DOHH2 (cell line): ENCODE results near the gene DUSP8.

Experiments used
- H3F3A ChIP-seq: fragments of 200-600 bp; sonication (generic), shearing (Covaris generic); 2 replicates; pipeline ENCODE4 v1.6.0; 2016; ENCODE audit warnings: antibody characterized with exemption, mild to moderate bottlenecking; ENCODE audit not compliant: control insufficient read depth, insufficient read depth
- H3K27ac ChIP-seq: fragments of 200-600 bp; sonication (generic); 2 replicates; pipeline ENCODE4 v1.5.1; 2014; ENCODE audit warnings: low read depth, mild to moderate bottlenecking, low read length, moderate library complexity
- H3K27me3 ChIP-seq: fragments of 200-600 bp; sonication (generic); 2 replicates; pipeline ENCODE4 v1.6.1; 2014; ENCODE audit warnings: mild to moderate bottlenecking, low read length, mixed read lengths; ENCODE audit not compliant: control insufficient read depth
- H3K36me3 ChIP-seq: fragments of 200-600 bp; sonication (generic); 2 replicates; pipeline ENCODE4 v1.6.1; 2014; ENCODE audit warnings: mild to moderate bottlenecking, low read length, moderate library complexity, mixed read lengths; ENCODE audit not compliant: control insufficient read depth
- H3K4me1 ChIP-seq: fragments of 200-600 bp; sonication (generic); 2 replicates; pipeline ENCODE4 v1.6.1; 2014; ENCODE audit warnings: mild to moderate bottlenecking, low read length, mixed read lengths; ENCODE audit not compliant: control insufficient read depth
- H3K4me2 ChIP-seq: fragments of 200-600 bp; sonication (generic); 2 replicates; pipeline ENCODE4 v1.6.0; 2014; ENCODE audit warnings: mild to moderate bottlenecking, low read length, moderate library complexity
- H3K4me3 ChIP-seq: fragments of 200-600 bp; sonication (generic); 2 replicates; pipeline ENCODE4 v1.5.1; 2014; ENCODE audit warnings: mild to moderate bottlenecking, low read length, mixed read lengths
- H3K79me2 ChIP-seq: fragments of 200-600 bp; sonication (generic); 2 replicates; pipeline ENCODE4 v1.6.1; 2014; ENCODE audit warnings: mild to moderate bottlenecking, low read length, mixed read lengths; ENCODE audit not compliant: control insufficient read depth
- H3K9me2 ChIP-seq: fragments of 200-600 bp; sonication (generic); replicated peaks from 2 replicates; pipeline ENCODE4 v1.6.1; 2014; ENCODE audit warnings: mild to moderate bottlenecking, low read length, mixed read lengths; ENCODE audit not compliant: control insufficient read depth
- H3K9me3 ChIP-seq: fragments of 200-600 bp; sonication (generic); 2 replicates; pipeline ENCODE4 v1.6.1; 2014; ENCODE audit warnings: antibody characterized with exemption, low read length, mixed read lengths; ENCODE audit not compliant: control insufficient read depth, insufficient read depth
- H4K20me1 ChIP-seq: fragments of 200-600 bp; sonication (generic); 2 replicates; pipeline ENCODE4 v1.6.0; 2014; ENCODE audit warnings: low read depth, mild to moderate bottlenecking, antibody characterized with exemption, low read length, moderate library complexity; ENCODE audit not compliant: control insufficient read depth, insufficient read depth
- EZH2phosphoT487 ChIP-seq: fragments of 200-600 bp; sonication (generic); IDR thresholded peaks from 2 replicates; pipeline ENCODE4 v1.6.1; 2017; ENCODE audit warnings: borderline replicate concordance, mild to moderate bottlenecking, antibody characterized with exemption, low read length, moderate library complexity, mixed read lengths
- TF ChIP-seq, protein P1 (sequence below): fragments of 200-600 bp; sonication (generic); IDR thresholded peaks from one replicate; pipeline ENCODE4 v1.5.1; 2014; ENCODE audit warnings: antibody characterized with exemption, mild to moderate bottlenecking, low read depth, low read length; ENCODE audit not compliant: poor library complexity, severe bottlenecking

DUSP8 gene

GRCh38 chr11:1543606-1544263 is 28.3 kb downstream of the DUSP8 start:
- Histone ChIP-seq H3K4me3 (no peak overlapping the region), H3K36me3 (no peaks in the 10 kb centered on the region), H3K4me2 (no peak overlapping the region), H4K20me1 (no peaks in the 10 kb centered on the region), H3K9me2 (no peaks in the 10 kb centered on the region), H3K4me1 (peaks cover 6% of the 10 kb centered on the region; the same call in 1 of the 2 replicates), H3F3A (no peaks in the 10 kb centered on the region), H3K27me3 (peaks cover 24% of the 10 kb centered on the region), H3K9me3 (no peaks in the 10 kb centered on the region), H3K27ac (no peak overlapping the region), H3K79me2 (no peaks in the 10 kb centered on the region)
- TF ChIP-seq, protein P1, sequence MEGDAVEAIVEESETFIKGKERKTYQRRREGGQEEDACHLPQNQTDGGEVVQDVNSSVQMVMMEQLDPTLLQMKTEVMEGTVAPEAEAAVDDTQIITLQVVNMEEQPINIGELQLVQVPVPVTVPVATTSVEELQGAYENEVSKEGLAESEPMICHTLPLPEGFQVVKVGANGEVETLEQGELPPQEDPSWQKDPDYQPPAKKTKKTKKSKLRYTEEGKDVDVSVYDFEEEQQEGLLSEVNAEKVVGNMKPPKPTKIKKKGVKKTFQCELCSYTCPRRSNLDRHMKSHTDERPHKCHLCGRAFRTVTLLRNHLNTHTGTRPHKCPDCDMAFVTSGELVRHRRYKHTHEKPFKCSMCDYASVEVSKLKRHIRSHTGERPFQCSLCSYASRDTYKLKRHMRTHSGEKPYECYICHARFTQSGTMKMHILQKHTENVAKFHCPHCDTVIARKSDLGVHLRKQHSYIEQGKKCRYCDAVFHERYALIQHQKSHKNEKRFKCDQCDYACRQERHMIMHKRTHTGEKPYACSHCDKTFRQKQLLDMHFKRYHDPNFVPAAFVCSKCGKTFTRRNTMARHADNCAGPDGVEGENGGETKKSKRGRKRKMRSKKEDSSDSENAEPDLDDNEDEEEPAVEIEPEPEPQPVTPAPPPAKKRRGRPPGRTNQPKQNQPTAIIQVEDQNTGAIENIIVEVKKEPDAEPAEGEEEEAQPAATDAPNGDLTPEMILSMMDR, result no peak
- TF ChIP-seq EZH2phosphoT487, result no peak

GRCh38 chr11:1542267-1542666 is 29.8 kb downstream of the DUSP8 start:
- Histone ChIP-seq H3K9me2 (no peaks in the 10 kb centered on the region), H4K20me1 (no peaks in the 10 kb centered on the region), H3K79me2 (peaks cover 3% of the 10 kb centered on the region), H3K36me3 (no peaks in the 10 kb centered on the region), H3K4me2 (no peak overlapping the region), H3F3A (no peaks in the 10 kb centered on the region), H3K4me1 (peaks cover 3% of the 10 kb centered on the region; the same call in 1 of the 2 replicates), H3K9me3 (no peaks in the 10 kb centered on the region), H3K4me3 (no peak overlapping the region), H3K27me3 (peaks cover 16% of the 10 kb centered on the region), H3K27ac (no peak overlapping the region)
- TF ChIP-seq, protein P1, result no peak
- no peak for TF ChIP-seq EZH2phosphoT487

- H3K9me3 ChIP-seq, result no peaks in the 10 kb centered on the region
- H3K79me2 ChIP-seq, result peaks cover 10% of the 10 kb centered on the region
- H3K4me2 ChIP-seq, result no peak overlapping the region
- H3K27ac ChIP-seq, result no peak overlapping the region
- H3K9me2 ChIP-seq, result no peaks in the 10 kb centered on the region
- peaks cover 10% of the 10 kb centered on the region for H3K27me3 ChIP-seq
- no peak for TF ChIP-seq EZH2phosphoT487
- TF ChIP-seq, protein P1, result no peak
- no peak overlapping the region for H3K4me3 ChIP-seq
- H3K4me1 ChIP-seq, result no peaks in the 10 kb centered on the region; the same call in 1 of the 2 replicates
- no peaks in the 10 kb centered on the region for H3K36me3 ChIP-seq
- H3F3A ChIP-seq, result no peaks in the 10 kb centered on the region
- no peaks in the 10 kb centered on the region for H4K20me1 ChIP-seq
Measured at GRCh38 chr11:1541474-1542204, 30.4 kb downstream of the DUSP8 start.
